Neutrophil (primary cell): ENCODE data around the gene GGCT.
"Not testable (repeated sequence)": the region's sequence is repeated elsewhere in the genome, so short reads cannot be mapped to it uniquely, and the experiment has no call there.

Source experiments
- H3K27ac ChIP-seq: fragments of 200-600 bp; sonication (generic); 2 replicates; pipeline ENCODE4 v1.5.1; 2016; ENCODE audit warnings: mild to moderate bottlenecking, moderate library complexity
- H3K27me3 ChIP-seq: fragments of 200-600 bp; sonication (generic); 2 replicates; pipeline ENCODE4 v1.6.0; 2016; ENCODE audit warnings: mild to moderate bottlenecking
- H3K36me3 ChIP-seq: fragments of 200-600 bp; sonication (generic); 2 replicates; pipeline ENCODE4 v1.5.1; 2017
- H3K4me1 ChIP-seq, 2 experiments: fragments of 200-600 bp in 1 of 2; sonication (generic) in 1 of 2; 1 replicate in 1 of 2; 2 replicates in 1 of 2; pipeline versions ENCODE4 v1.5.1 to v1.6.1; 2013 to 2016; ENCODE audit warnings: low read depth in 1 of 2, low read length in 1 of 2, mild to moderate bottlenecking in 1 of 2, moderate library complexity in 1 of 2; ENCODE audit not compliant: control insufficient read depth in 1 of 2, insufficient read depth in 1 of 2
- H3K4me3 ChIP-seq, 2 experiments: fragments of 200-600 bp in 1 of 2; sonication (generic) in 1 of 2; 1 replicate in 1 of 2; 2 replicates in 1 of 2; pipeline ENCODE4 v1.5.1; 2013 to 2016; ENCODE audit warnings: low read depth in 1 of 2, low read length in 1 of 2, mild to moderate bottlenecking in 1 of 2, moderate library complexity in 1 of 2
- H3K9me3 ChIP-seq: fragments of 200-600 bp; sonication (generic); 2 replicates; pipeline ENCODE4 v1.5.1; 2016
- CTCF ChIP-seq: fragments of 200-600 bp; sonication (generic); IDR thresholded peaks from 2 replicates; pipeline ENCODE4 v1.5.1; 2016; ENCODE audit warnings: antibody characterized with exemption

The GGCT gene

GRCh38 chr7:30485667-30486066, 19.0 kb downstream of the GGCT start:
- Histone ChIP-seq H3K36me3 (no peaks in the 10 kb centered on the region), H3K9me3 (no peaks in the 10 kb centered on the region), H3K4me3 (no peak overlapping the region), H3K27ac (no peak overlapping the region), H3K4me1 (no peaks in the 10 kb centered on the region), H3K27me3 (no peaks in the 10 kb centered on the region)
- TF ChIP-seq CTCF: no peak

- peaks cover 17 to 21% of the 10 kb centered on the region in 2 experiments for H3K4me1 ChIP-seq
- H3K9me3 ChIP-seq, H3K36me3 ChIP-seq, H3K27ac ChIP-seq, H3K27me3 ChIP-seq, H3K4me3 ChIP-seq: not testable (repeated sequence)
Measured at GRCh38 chr7:30481416-30481815, 23.2 kb downstream of the GGCT start.

GRCh38 chr7:30479202-30480120, 25.2 kb downstream of the GGCT start:
- TF ChIP-seq CTCF: no peak
- H3K4me3 ChIP-seq: peak overlapping the region; percentile 88
- H3K27me3 ChIP-seq: no peaks in the 10 kb centered on the region
- no peaks in the 10 kb centered on the region for H3K9me3 ChIP-seq
- H3K27ac ChIP-seq: peak overlapping the region; percentile 83
- peaks cover 17 to 21% of the 10 kb centered on the region in 2 experiments for H3K4me1 ChIP-seq
- no peaks in the 10 kb centered on the region for H3K36me3 ChIP-seq

GRCh38 chr7:30478349-30479201, 26.1 kb downstream of the GGCT start, which contains the start of gene NOD1:
Gene NOD1, minus strand, starts transcription at chr7:30478784. Its CDS starts 21,863 bp downstream, at chr7:30456921.
- Histone ChIP-seq H3K4me1 (peaks cover 17 to 21% of the 10 kb centered on the region in 2 experiments), H3K27me3 (no peaks in the 10 kb centered on the region), H3K9me3 (no peaks in the 10 kb centered on the region), H3K4me3 (peak within 1 kb of the TSS; percentile 88), H3K36me3 (no peaks in the 10 kb centered on the region), H3K27ac (peak within 1 kb of the TSS; percentile 83)
- TF ChIP-seq CTCF: no peak

- H3K4me1 ChIP-seq: peaks cover 17 to 21% of the 10 kb centered on the region in 2 experiments
Measured at GRCh38 chr7:30476459-30477145, 28.0 kb downstream of the GGCT start.

More at GRCh38 chr7:30476459-30477145, 28.0 kb downstream of the GGCT start:
- no peak for TF ChIP-seq CTCF
- Histone ChIP-seq H3K27ac (no peak overlapping the region), H3K27me3 (no peaks in the 10 kb centered on the region), H3K9me3 (no peaks in the 10 kb centered on the region), H3K4me3 (no peak overlapping the region), H3K36me3 (no peaks in the 10 kb centered on the region)
